C1 segment of cervical spinal cord (tissue), 14 donors: ENCODE results near the gene RPL10.
A peak's percentile ranks its signal among the peaks of the same experiment; 100 is the strongest.

Experiments used
- DNase-seq, 14 donors: peaks; one replicate each; lab custom pipeline; 2025; lab: John Stamatoyannopoulos, UW

RPL10 gene

DNA sequence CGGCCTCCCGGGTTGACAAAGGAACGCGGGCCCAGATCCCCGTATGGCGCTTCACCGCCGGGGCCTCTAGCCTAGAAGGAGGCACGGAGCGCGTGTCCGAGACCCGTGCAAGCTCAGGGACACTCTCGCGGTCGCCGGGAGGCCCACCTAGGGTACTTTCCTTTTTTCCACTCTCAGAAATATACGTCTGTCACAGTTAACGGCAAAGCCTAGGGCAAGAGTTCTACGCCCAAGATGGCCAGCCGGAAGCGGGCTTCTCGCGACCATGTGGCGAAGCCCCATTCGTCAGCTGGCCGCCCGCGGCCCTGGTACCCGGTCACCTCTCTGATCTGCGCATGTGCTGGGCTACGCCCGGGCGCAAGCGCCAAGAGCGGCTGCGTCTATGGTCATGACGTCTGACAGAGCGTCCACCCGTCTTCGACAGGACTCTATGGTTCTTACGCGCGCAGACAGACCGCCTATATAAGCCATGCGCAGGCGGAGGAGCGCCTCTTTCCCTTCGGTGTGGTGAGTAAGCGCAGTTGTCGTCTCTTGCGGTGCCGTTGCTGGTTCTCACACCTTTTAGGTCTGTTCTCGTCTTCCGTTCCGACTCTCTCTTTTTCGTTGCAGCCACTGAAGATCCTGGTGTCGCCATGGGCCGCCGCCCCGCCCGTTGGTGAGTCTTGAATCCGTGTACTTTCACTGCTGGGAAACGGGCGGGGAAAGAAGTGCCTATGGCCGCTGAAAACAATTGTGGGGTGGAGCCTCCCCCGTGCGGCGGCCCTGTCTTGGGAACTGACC, at the start of gene RPL10:
RPL10 (plus strand) TSS at position 490 of the 780 bp plus-strand sequence; CDS start at position 633, 143 bp downstream.
- DNase-seq = peak in 13 of 14 donors; percentile 63 to 94 (median 85)

DNA sequence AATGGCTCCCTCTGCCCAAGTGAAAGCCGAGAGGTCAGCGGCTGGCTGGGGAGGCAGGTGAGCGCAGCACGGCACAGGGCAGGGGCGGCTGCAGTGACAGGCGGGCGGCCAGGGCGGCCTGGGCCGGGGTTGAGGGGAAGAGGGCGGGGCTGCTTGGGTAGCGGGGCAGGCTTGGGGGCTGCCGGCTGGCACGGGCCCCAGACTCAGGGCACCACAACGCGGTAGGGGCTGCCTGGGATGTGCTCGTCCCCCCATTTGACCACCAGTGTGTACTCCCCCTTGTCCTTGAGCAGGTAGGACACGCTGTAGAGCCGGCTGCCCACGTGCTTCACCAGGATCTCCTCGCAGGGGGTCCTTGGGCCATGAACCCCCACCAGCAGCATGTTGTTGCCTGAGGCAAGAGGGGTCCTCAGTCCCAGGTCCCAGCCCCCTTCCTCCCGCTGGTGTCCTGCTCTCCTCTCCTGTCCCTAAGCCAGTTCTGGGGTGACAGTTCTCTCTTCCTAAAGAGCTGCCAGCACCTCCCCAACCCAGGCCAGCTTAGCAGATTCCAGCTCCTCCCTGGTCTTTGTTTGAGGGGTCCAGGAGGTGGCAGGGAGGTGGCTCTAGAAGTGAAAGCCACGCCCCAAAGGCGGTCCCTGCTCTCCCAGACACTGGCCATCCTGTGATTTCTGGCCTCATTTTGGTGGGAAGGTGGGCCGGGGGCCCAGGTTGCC, 49.4 kb upstream of the RPL10 start:
- no peak for DNase-seq

GRCh38 chrX:154349359-154349935, 48.7 kb upstream of the RPL10 start:
- DNase-seq = no peak

DNA sequence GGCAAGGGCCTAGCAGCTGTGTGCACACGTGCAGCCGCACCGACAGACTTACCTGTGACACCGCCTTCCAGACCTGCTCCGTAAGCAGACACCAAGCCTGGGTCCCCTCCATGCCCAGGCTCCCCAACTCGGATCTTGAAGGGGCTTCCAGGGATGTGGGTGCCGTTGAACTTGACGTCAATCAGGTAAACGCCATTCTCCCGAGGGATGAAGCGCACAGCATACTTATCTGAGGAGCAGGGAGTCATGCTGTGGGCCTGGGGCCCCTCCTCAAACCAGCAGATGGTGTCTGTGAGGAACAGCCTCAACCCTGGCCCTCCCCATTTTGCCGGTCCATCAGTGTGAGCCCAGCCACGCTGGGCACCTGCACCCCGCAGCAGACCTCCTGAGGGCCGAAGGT, 48.2 kb upstream of the RPL10 start:
- no peak for DNase-seq

DNA sequence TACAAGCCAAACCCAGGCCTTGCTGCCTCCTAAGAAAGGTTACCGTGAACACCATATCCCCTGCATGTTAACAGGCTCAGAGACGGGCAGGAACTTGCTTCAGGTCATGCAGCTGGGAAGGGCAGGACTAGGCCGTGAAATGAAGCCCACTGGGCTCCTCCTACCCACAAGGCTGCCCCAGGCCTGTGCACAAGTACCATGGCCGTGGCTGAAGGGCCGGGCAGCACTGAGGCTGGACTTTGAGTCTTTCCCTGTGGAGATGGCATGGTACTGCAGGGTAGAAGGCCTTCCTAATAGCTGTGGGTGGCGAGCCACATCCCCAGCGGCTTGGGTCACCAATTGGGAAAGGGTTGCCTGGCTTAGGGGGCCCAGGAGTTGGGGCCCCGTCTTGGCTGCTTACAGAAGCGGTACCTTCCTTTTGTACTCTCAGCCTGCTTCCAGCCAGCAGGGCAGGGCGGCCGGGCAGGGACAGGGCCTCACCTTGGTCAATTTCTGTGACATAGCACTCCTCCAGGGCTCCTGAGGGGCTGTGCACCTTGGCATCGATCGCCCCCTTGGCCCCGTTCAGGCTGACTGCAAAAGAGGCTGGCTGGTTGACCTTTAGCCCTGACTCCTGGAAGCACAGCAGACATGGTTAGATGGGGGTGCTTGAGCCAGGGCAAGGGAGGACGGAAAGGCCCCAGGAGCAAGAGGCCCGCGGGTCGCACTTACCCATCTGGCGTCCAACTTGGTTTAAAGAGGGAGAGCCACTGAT, 47.6 kb upstream of the RPL10 start:
- DNase-seq = no peak

DNA sequence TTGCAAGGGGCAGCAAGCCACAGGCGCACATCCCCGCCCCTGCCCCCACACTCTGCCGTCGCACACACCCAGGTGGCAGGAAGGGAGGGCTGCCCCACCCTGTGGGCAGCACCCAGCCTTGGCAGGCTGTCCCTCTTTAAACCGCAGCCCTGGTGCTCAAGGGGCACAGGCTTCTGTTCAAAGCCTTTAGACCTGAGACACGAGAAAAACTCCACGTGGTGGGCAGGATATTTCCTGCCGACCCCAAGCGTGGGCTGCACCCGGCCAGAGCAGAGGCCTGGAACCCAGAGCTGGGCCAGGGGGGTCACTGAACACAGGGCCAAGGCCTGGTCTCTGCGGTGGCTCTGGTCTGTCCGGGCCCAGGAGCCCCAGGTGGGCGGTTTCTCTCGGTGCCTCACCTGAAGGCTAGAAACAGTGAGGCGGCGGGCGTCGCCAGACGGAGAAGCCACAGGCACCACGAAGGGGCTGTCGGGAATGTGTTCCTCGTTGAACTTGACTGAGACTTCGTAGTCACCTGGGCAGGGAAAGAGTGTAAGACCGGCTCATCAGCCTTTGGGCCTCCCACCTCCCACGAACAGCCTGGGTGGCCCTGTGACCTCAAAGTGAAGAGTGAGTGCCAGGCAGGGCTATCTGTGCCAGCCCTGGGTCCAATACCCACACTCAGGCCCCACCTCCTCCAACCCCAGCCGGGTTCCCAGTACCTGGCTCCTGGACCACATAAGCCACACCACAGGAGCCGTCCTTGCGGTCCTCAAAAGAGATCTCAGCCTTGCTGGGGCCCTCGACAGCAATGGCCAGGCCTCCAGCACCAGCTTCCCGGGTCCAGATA, 46.8 kb upstream of the RPL10 start:
- no peak for DNase-seq

DNA sequence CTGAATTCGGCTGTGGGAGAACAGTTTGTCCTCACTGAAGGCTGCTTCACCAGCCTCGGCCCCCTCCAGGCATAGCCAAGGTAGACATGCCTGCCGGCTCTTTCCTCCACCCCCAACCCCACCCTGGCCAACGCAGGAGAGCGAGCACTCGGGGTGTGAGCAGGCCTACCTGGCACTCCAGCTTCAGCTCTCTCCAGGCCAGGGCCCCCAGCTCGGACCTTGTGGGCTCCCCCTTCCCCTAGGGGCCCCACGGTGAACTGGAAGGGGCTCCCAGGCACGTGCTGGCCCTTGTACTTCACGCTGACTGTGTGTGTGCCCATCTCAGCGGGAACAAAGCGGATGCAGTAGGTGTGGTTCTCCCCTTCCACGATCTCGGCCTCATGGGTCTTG, 46.2 kb upstream of the RPL10 start:
- DNase-seq = no peak

DNA sequence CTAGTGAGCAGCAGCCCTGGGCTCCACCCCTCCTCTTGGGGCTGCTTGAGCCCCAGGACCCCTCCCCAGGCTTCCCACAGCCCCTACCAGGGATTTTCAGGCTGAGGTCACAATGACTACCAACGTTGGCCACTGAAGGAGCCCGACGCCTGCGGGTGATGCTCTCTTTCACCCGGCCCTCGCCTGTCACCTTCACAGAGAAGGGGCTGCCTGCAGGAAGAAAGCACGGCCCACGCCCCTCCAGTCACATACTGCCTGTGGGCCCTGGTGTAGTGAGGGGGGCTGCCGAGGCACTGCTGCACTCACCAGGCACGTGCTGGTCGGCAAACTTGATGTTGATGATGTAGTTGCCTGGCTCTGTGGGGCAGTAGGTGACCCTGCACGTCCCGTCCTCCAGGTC, 45.7 kb upstream of the RPL10 start:
- DNase-seq = no peak

DNA sequence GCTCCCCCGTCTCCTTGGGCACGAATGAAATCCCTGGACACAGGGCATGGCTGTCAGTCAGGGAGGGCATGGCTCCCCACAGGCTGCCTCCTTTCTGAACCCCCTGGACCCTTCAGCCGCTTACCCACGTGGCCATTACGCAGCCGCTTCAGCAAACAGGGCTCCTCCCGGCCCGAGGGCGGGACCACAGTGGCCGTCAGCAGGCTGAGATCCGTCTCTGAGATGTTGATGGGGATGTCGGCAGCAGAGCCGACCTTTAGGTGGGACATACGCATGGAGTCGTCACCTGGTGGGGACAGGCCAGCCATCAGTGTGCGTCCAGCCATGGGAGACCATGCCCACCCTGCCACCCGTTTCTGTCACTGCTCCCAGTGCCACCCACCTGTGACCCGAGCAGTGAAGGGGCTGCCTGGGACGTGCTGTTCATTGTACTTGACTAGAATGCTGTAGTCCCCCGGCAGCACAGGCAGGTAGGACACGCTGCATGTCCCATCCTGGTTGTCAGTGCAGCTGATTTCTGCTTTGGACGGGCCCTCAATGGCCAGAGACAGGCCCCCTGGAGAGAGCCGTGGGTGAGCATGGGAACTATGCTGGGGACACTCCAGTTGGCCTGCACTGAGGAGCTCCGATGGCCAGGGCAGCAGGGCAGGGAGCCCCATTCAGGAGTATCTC, 44.9 kb upstream of the RPL10 start:
- no peak for DNase-seq

GRCh38 chrX:154354013-154354412, 44.2 kb upstream of the RPL10 start:
- no peak for DNase-seq

DNA sequence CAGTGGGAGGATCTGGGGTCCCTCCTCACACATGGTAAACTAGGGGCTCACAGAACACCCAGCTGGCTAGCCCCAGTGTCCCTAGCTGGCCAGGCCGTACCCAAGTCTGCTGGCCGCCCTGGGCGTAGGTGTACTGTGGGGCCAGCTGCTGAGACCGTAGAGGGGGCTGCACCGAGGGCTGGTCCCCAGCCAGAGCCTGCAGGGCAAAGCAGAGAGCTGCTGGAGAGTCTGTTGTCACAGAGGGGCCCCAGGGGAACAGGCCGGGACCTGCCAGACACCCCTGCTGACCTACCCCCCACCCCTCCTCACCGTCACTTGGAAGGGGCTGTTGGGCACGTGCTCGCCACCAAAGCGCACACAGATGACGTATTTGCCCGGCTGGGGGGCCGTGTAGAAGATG, 43.7 kb upstream of the RPL10 start:
- DNase-seq = no peak

DNA sequence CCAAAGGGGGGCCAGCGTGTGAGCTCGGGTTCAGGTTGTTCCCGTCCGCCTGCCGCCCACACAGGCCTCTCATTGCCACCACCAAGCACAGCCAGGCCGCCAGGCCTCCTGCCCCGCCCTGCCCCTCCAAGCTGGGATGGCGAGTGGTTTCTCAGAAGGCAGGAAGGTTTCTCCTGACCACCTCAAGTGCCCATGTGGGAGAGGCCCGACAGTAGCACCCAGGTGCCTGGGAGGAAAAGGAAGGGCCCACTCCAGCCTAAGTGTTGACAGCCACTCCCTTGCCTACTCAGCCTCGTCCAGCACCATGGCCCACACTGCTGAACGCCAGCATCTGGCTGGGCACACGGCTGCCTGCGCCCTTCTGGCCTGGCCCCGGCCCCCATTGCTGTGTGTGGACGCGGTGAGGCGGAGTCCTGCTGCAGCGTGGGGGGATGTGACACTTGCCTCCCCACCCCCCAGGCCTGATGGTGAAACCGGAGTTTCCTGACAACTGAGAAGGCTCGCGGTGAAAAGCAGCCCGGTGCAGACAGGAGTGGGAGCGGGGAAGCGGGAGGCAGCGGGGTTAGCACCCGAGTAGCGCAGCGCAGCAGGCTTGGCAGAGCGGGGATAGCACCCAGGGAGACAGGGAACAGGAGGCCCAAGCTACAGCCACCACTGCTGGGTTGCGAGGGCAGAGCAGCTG, 42.9 kb upstream of the RPL10 start:
- DNase-seq = peak in 2 of 14 donors; percentile 28 to 48

- peak in 3 of 14 donors; percentile 34 to 51 (median 40) for DNase-seq
Observed at GRCh38 chrX:154355776-154356140, 42.4 kb upstream of the RPL10 start.

GRCh38 chrX:154356596-154356995, 41.6 kb upstream of the RPL10 start:
- DNase-seq = no peak

DNA sequence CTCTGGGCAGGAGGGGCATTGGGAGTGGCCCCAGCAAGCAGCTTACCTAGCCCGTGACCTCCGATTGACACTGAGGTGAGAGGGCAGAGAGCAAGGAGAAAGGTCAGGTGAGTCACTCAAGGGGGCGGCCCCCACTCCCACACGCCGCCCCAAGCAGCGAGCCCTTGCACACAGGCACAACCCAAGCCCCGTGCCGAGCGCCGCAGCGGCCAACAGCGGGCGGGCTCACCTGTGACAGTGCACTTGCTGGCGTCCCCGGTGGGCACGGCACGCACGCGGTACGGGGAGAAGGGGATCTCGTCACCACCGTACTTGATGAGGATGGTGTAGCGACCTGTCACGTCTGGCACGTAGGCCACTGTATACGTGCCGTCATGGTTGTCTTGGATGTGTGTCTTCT, 41.0 kb upstream of the RPL10 start:
- DNase-seq = no peak

- no peak for DNase-seq
Observed at GRCh38 chrX:154358011-154358410, 40.2 kb upstream of the RPL10 start.

DNA sequence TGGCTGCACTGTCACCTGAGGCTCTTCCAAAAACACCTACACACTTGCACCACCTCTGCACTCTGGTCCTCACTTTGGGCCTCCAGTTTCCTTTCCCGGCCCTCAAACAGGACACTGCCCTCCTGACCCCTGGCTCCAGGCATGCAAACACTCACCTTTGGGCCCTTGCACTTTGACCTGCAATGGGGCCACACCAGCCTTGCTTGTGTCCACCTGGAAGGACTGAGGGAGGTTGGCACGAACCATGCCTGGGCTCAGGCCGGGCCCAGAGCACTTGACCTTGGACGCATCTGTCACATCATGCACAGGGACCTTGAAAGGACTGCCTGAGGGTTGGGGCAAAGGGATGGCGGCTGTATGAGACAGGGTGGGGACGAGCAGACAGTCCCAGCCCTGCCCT, 39.3 kb upstream of the RPL10 start:
- no peak for DNase-seq

- DNase-seq = no peak
Observed at GRCh38 chrX:154359362-154360154, 38.6 kb upstream of the RPL10 start.

DNA sequence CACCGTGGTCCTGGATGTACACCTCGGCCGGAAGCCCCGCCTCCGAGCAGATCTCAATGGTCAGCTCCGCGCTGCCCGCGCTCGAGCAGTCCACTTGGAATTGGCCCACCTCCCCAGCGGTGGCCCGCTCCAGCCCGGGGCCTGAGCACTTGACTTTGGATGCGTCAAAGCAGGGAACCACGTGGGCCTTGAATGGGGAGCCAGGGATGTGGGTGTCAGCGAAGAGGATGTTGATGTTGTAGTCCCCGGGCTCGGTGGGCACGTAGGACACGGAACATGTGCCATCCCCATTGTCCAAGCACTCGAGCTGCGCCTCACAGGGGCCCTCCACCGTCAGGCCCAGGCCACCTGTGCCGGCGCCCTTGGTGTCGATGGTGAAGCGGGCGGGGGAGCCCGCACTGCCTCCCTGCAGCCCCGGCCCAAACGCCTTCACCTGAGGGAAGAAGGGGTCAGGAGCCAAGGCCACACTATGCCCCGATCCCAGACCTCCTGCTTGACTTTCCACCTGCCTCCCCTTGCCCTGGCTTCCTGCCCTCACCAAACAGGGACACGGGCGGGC, 37.9 kb upstream of the RPL10 start:
- no peak for DNase-seq
